Spleen (tissue), 13 donors: ENCODE measurements around the gene VSX1. TPM values are rescaled to one million over a fixed set of nuclear protein-coding genes. Genes with fewer than 3 reads are reported as not detected.

ENCODE experiments used
- DNase-seq: peaks from one replicate; pipeline ENCODE4 v3.0.0-alpha.2; 2020
- H3K27ac ChIP-seq, 8 donors: fragments of 200-600 bp; sonication (generic) in 7 of 8; 1 replicate in 4 of 8; 2 replicates in 4 of 8; pipeline versions ENCODE4 v1.5.0 to v1.8.0; 2016 to 2021; ENCODE audit warnings: inconsistent platforms in 4 of 8, mild to moderate bottlenecking in 4 of 8, moderate library complexity in 1 of 8
- H3K27me3 ChIP-seq, 7 donors: fragments of 200-600 bp; sonication (generic) in 6 of 7; replicated peaks in 1 of 7; 1 replicate in 4 of 7; 2 replicates in 3 of 7; pipeline versions ENCODE4 v1.5.0 to v1.8.0; 2016 to 2021; ENCODE audit warnings: inconsistent platforms in 3 of 7, mild to moderate bottlenecking in 1 of 7
- H3K36me3 ChIP-seq, 6 donors: fragments of 200-600 bp; sonication (generic) in 5 of 6; 1 replicate in 4 of 6; 2 replicates in 2 of 6; pipeline versions ENCODE4 v1.5.0 to v1.8.0; 2016 to 2021; ENCODE audit warnings: inconsistent platforms in 2 of 6
- H3K4me1 ChIP-seq, 6 donors: fragments of 200-600 bp; sonication (generic) in 5 of 6; 1 replicate in 3 of 6; 2 replicates in 3 of 6; pipeline versions ENCODE4 v1.5.0 to v1.8.0; 2016 to 2021; ENCODE audit warnings: inconsistent platforms in 3 of 6
- H3K4me3 ChIP-seq, 8 donors: fragments of 200-600 bp; sonication (generic) in 7 of 8; 1 replicate in 4 of 8; 2 replicates in 4 of 8; pipeline versions ENCODE4 v1.5.0 to v1.8.0; 2016 to 2021; ENCODE audit warnings: inconsistent platforms in 4 of 8, mild to moderate bottlenecking in 4 of 8, moderate library complexity in 2 of 8
- H3K9me3 ChIP-seq, 8 donors: fragments of 200-600 bp; sonication (generic) in 7 of 8; 1 replicate in 4 of 8; 2 replicates in 4 of 8; pipeline versions ENCODE4 v1.5.0 to v1.8.0; 2016 to 2021; ENCODE audit warnings: inconsistent platforms in 4 of 8
- POLR2A ChIP-seq, 3 donors: fragments of 450-650 bp; IDR thresholded peaks; one replicate each; pipeline ENCODE4 v1.5.1; 2017; ENCODE audit warnings: antibody characterized with exemption in 3 of 3, mild to moderate bottlenecking in 1 of 3
- POLR2AphosphoS5 ChIP-seq, 3 donors: sonication (generic); formaldehyde crosslinking; IDR thresholded peaks; one replicate each; pipeline ENCODE4 v1.5.1; 2017; ENCODE audit warnings: antibody characterized with exemption in 3 of 3
- WGBS, 5 donors: extraction: QIAGEN DNeasy Blood & Tissue Kit in 3 of 5; methylation state at CpG; one replicate each; pipeline versions ENCODE4 v1.1.5 to v1.1.7; 2013 to 2018; 5-methylcytosine and 5-hydroxymethylcytosine counted together
- intact Hi-C: fragments of 100-400 bp; cut with DNase I; formaldehyde crosslinking; loops from one replicate; pipeline ENCODE4 v1.15.0; 2023; ENCODE audit warnings: low total_unique reads
- long read RNA-seq, 2 donors: transcript quantifications; one replicate each; lab custom pipeline, GENCODE V29; 2026
- polyA plus RNA-seq, 3 donors: library from polyadenylated mRNA; stranded (reverse); fragments of 200-250 nt; gene quantifications; one replicate each; pipeline ENCODE4 v1.2.1, GENCODE V29; 2013
- total RNA-seq, 7 donors: library from RNA; depleted of rRNA in 3 of 7; stranded (reverse); fragments of >200 nt in 3 of 7; fragmentation: NEBNext Ultra II Directional in 4 of 7; extraction: Animal tissue kit (Norgen Biotek cat#: 25700) in 4 of 7; gene quantifications; one replicate each; pipeline versions ENCODE4 v1.1.0 to v1.2.1, GENCODE V29; 2016 to 2021
- TF ChIP-seq, protein P1 (sequence below), 11 experiments: fragments of 200-600 bp in 7 of 11; fragments of 450-650 bp in 4 of 11; sonication (generic) in 4 of 11; IDR thresholded peaks in 8 of 11; conservative IDR thresholded peaks in 3 of 11; 1 replicate in 7 of 11; 2 replicates in 4 of 11; pipeline versions ENCODE4 v1.4.0 to v1.8.0; 2016 to 2021; ENCODE audit warnings: antibody characterized with exemption in 11 of 11, inconsistent platforms in 4 of 11, mild to moderate bottlenecking in 1 of 11
- donor health status: healthy with polysubstance abuse.
- donor health status: DM: no; HTN: no; CAD: no; lungs with moderate emphysema.
- donor health status: DM: no; HTN: no; CAD: no.
- donor health status: Bipolar disorder and iron deficiency.
- donor health status: healthy.
- donor health status: DM: no; HTN: no; CAD: no.
- donor health status: DM: yes; HTN: yes; CAD: no.

Gene VSX1
- not detected for total RNA-seq
- polyA plus RNA-seq, result not detected
- long read RNA-seq, donor 1, result 0 reads
- long read RNA-seq, donor 2, result 0 reads

DNA sequence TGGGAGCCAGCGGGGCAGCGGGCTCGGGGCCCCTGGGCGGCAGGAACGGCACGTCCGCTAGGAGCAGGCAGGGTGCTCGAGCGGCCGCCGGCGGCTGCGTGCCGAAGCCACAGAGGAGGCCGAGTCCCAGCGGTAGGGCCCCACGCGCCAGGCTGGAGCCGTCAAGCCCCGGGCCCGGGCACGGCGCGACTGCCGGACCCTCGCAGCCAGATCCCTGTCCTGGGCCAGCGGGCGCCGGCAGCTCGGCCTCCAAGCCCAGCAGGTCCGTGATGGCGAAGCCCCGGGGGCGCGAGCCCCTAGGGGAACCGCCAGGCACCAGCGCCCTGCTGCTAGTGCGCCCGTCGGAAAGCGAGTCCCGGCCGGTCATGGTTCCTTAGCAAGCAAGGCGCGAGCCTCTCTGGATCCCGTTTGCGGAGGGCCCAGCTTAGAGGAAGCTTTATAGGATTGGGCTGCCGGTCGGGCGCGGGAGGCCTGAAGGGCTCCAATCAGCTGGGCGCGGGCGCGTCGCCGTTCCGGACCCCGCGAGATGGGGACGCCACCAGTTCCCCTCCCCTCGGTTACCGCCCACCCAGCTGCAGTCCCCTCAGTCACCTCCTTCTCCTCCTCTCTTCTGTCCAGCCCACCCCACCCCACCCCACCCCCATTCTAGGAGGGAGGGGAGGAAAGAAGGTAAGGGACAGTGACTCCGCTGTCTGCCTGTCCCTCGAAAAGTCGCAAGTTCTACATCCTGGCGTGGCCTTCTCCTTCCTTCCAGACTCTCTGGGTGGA, at the start of gene VSX1:
VSX1 (minus strand) TSS at position 412 of the 768 bp plus-strand sequence; CDS start at position 367, 45 bp downstream.
- Histone ChIP-seq H3K4me3 (peak within 1 kb of the TSS in 1 of 8 donors; percentile 16), H3K27ac (no peak within 1 kb of the TSS), H3K27me3 (peaks cover 18 to 100% (median 89%) of the 10 kb centered on the region in 7 donors), H3K36me3 (no peaks in the 10 kb centered on the region), H3K9me3 (no peaks in the 10 kb centered on the region), H3K4me1 (peaks cover 7 to 52% (median 33%) of the 10 kb centered on the region in 6 donors)
- 8 to 16% (median 10%) methylated on average over 32 to 67 of the region's 67 CpGs for whole genome bisulfite sequencing, 5 donors
- peak; percentile 72 for DNase-seq
- intact Hi-C loops, result loop anchor here (10.0 kb wide), 1 partner anchor 313 kb away; the partner anchor contains the start of gene ABHD12
- TF ChIP-seq, protein P1, sequence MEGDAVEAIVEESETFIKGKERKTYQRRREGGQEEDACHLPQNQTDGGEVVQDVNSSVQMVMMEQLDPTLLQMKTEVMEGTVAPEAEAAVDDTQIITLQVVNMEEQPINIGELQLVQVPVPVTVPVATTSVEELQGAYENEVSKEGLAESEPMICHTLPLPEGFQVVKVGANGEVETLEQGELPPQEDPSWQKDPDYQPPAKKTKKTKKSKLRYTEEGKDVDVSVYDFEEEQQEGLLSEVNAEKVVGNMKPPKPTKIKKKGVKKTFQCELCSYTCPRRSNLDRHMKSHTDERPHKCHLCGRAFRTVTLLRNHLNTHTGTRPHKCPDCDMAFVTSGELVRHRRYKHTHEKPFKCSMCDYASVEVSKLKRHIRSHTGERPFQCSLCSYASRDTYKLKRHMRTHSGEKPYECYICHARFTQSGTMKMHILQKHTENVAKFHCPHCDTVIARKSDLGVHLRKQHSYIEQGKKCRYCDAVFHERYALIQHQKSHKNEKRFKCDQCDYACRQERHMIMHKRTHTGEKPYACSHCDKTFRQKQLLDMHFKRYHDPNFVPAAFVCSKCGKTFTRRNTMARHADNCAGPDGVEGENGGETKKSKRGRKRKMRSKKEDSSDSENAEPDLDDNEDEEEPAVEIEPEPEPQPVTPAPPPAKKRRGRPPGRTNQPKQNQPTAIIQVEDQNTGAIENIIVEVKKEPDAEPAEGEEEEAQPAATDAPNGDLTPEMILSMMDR (IDR thresholded peaks at IDR 0.05 in 8 of 11, conservative IDR thresholded peaks at IDR 0.05 in 3 of 11), result no peak

DNA sequence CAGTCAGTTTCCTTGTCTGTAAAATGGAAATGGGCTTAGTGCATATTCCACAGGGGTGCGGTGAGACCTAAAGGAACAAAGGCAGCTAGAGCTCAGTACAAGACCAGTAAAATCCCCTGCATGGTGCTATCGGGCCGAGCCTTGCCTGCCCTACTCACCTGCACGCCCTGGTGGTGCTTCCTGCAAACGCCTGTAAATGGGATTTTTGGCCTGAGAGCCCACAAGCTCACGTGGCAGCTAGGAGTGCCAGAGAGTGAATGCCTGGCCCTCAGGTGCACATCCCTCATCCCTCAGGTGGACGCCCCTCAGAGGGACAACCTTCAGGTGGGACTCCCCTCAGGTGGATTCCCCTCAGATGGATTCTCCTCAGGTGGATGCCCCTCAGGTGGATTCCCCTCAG, 48.0 kb upstream of the VSX1 start:
- DNase-seq, result no peak
- Histone ChIP-seq H3K27me3 (no peaks in the 10 kb centered on the region), H3K9me3 (peaks cover 0 to 12% (median 4%) of the 10 kb centered on the region in 8 donors), H3K4me3 (no peak overlapping the region), H3K27ac (no peak overlapping the region), H3K36me3 (no peaks in the 10 kb centered on the region), H3K4me1 (no peaks in the 10 kb centered on the region)
- TF ChIP-seq POLR2AphosphoS5 (IDR thresholded peaks at IDR 0.05), result no peak
- TF ChIP-seq, protein P1 (IDR thresholded peaks at IDR 0.05 in 8 of 11, conservative IDR thresholded peaks at IDR 0.05 in 3 of 11), result no peak
- TF ChIP-seq POLR2A (IDR thresholded peaks at IDR 0.05), result no peak
- WGBS, 5 donors, result 76 to 85% (median 83%) methylated on average over 2 to 7 of the region's 7 CpGs
- intact Hi-C loops, result no loop called here

DNA sequence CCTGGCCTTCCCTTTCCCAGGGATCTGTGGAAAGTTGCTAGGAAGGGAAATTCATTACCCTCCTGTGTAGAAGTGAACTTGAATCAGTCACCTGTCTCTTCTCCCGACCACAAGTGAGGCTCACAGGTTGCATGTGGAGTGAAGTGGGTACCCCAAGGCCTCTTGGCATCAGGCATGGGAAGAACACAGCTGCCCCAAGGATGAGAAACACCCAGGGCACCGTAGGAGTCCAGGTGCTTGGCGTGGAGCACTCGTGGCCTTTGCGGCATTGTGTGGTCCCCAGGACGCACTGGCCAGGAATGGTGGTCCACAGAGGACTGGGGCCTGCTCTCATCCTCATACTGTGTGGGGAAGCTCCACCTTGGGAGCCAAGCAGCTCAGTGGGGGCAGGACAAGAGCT, 47.5 kb upstream of the VSX1 start:
- 90 to 94% (median 91%) methylated on average over 6 of the region's 6 CpGs for WGBS, 5 donors

DNA sequence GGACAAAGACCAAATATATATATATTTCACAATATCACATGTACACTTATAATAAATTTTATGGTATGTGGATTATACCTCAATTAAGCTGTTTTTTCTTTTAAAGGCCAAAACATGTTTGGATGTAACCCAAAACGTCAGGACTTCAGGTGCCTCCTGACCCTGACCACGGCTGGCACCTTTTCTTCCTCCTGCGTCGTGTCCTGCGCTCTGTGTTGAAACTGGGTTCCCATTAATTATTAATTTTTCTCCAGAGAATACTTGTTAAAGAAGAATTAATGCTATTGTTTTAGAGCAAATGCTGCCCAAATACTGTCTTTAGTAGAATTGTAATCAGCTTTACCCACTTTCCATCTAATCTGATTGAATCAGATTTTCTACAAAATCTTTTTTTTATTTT, 46.7 kb upstream of the VSX1 start:
- H3K27ac ChIP-seq, result no peak overlapping the region
- no peaks in the 10 kb centered on the region for H3K27me3 ChIP-seq
- intact Hi-C loops, result no loop called here
- DNase-seq, result no peak
- TF ChIP-seq, protein P1 (IDR thresholded peaks at IDR 0.05 in 8 of 11, conservative IDR thresholded peaks at IDR 0.05 in 3 of 11), result no peak
- TF ChIP-seq POLR2A (IDR thresholded peaks at IDR 0.05) (no peak), POLR2AphosphoS5 (IDR thresholded peaks at IDR 0.05) (no peak)
- 82 to 88% (median 84%) methylated on average over 5 of the region's 5 CpGs for WGBS, 5 donors
- peaks cover 0 to 12% (median 4%) of the 10 kb centered on the region in 8 donors for H3K9me3 ChIP-seq
- H3K4me3 ChIP-seq, result no peak overlapping the region
- no peaks in the 10 kb centered on the region for H3K36me3 ChIP-seq
- no peaks in the 10 kb centered on the region for H3K4me1 ChIP-seq

More for the DNA sequence above, 47.5 kb upstream of the VSX1 start:
- TF ChIP-seq POLR2AphosphoS5 (IDR thresholded peaks at IDR 0.05) (no peak), POLR2A (IDR thresholded peaks at IDR 0.05) (no peak)
- TF ChIP-seq, protein P1 (IDR thresholded peaks at IDR 0.05 in 8 of 11, conservative IDR thresholded peaks at IDR 0.05 in 3 of 11), result no peak
- no peak overlapping the region for H3K27ac ChIP-seq
- intact Hi-C loops, result no loop called here
- H3K27me3 ChIP-seq, result no peaks in the 10 kb centered on the region
- H3K9me3 ChIP-seq, result peaks cover 0 to 12% (median 4%) of the 10 kb centered on the region in 8 donors
- no peaks in the 10 kb centered on the region for H3K36me3 ChIP-seq
- no peak overlapping the region for H3K4me3 ChIP-seq
- no peaks in the 10 kb centered on the region for H3K4me1 ChIP-seq
- no peak for DNase-seq
